GM19324 (cell line): ENCODE results near the gene LCN15.
"Not testable (repeated sequence)": the region's sequence is repeated elsewhere in the genome, so short reads cannot be mapped to it uniquely, and the experiment has no call there.

Experiments
- ATAC-seq: cut with Tn5 transposase; IDR thresholded peaks from one replicate; pipeline ENCODE4 v1.9.1; 2021; ENCODE audit warnings: mild to moderate bottlenecking, moderate library complexity; ENCODE audit not compliant: unreplicated experiment, low FRiP score

The LCN15 gene

GRCh38 chr9:136711219-136711648, 53.1 kb downstream of the LCN15 start:
- ATAC-seq: not testable (repeated sequence)

- ATAC-seq: no peak
Measured at GRCh38 chr9:136710543-136710942, 53.8 kb downstream of the LCN15 start.
